Activated T-cell treated with anti-CD3 and anti-CD28 coated beads, Interleukin-2, amount 50 U/mL, for 4 hours (primary cell): ENCODE data around the gene PKP1. TPM values are rescaled to one million over a fixed set of nuclear protein-coding genes. Genes with fewer than 3 reads are reported as not detected.

Experiments used
- ATAC-seq, 2 donors: fragments of 200-7000 bp; cut with Tn5 transposase; one replicate each; pipeline ENCODE4 v1.10.0; 2021
- DNase-seq: peaks from one replicate; pipeline ENCODE4 v3.0.0-alpha.2; 2020
- H3K27me3 Mint-ChIP-seq: one replicate; pipeline ENCODE4 v1.8.0; 2021; ENCODE audit warnings: low read depth, mixed read lengths
- H3K36me3 Mint-ChIP-seq: one replicate; pipeline ENCODE4 v1.8.0; 2022; ENCODE audit warnings: mixed read lengths; ENCODE audit not compliant: insufficient read depth
- H3K4me1 Mint-ChIP-seq: one replicate; pipeline ENCODE4 v1.8.0; 2021; ENCODE audit warnings: low read depth, mixed read lengths
- H3K4me3 Mint-ChIP-seq: one replicate; pipeline ENCODE4 v1.8.0; 2021; ENCODE audit warnings: mild to moderate bottlenecking, moderate library complexity, mixed read lengths
- H3K9me3 Mint-ChIP-seq: one replicate; pipeline ENCODE4 v1.8.0; 2021; ENCODE audit warnings: mixed read lengths
- total RNA-seq, 3 donors: library from RNA; stranded (reverse); gene quantifications; one replicate each; pipeline ENCODE4 v1.2.1, GENCODE V29; 2021

Gene PKP1
- total RNA-seq, 3 donors from 2014 or later = not detected

- no peaks in the 10 kb centered on the region for H3K36me3 Mint-ChIP-seq
- H3K4me1 Mint-ChIP-seq = no peaks in the 10 kb centered on the region
- no peaks in the 10 kb centered on the region for H3K9me3 Mint-ChIP-seq
These were observed 47.2 kb downstream of the PKP1 start for GRCh38 chr1:201330541-201330940.

GRCh38 chr1:201331166-201331565 is 47.9 kb downstream of the PKP1 start:
- DNase-seq = no peak
- ATAC-seq = no peak
- H3K36me3 Mint-ChIP-seq = no peaks in the 10 kb centered on the region
- no peak overlapping the region for H3K4me3 Mint-ChIP-seq
- H3K4me1 Mint-ChIP-seq = no peaks in the 10 kb centered on the region
- H3K9me3 Mint-ChIP-seq = no peaks in the 10 kb centered on the region
- peaks cover 2% of the 10 kb centered on the region for H3K27me3 Mint-ChIP-seq

More at GRCh38 chr1:201330541-201330940, 47.2 kb downstream of the PKP1 start:
- peaks cover 2% of the 10 kb centered on the region for H3K27me3 Mint-ChIP-seq
- no peak overlapping the region for H3K4me3 Mint-ChIP-seq
- ATAC-seq (no peak), DNase-seq (no peak)

- ATAC-seq (no peak), DNase-seq (no peak)
- H3K4me3 Mint-ChIP-seq = no peak overlapping the region
- H3K4me1 Mint-ChIP-seq = no peaks in the 10 kb centered on the region
- H3K27me3 Mint-ChIP-seq = no peaks in the 10 kb centered on the region
- no peaks in the 10 kb centered on the region for H3K36me3 Mint-ChIP-seq
- H3K9me3 Mint-ChIP-seq = no peaks in the 10 kb centered on the region
These were observed 48.7 kb downstream of the PKP1 start for GRCh38 chr1:201332021-201332420.

- ATAC-seq (no peak), DNase-seq (no peak)
- Mint-ChIP-seq H3K4me3 (no peak overlapping the region), H3K9me3 (no peaks in the 10 kb centered on the region), H3K36me3 (no peaks in the 10 kb centered on the region), H3K4me1 (no peaks in the 10 kb centered on the region), H3K27me3 (no peaks in the 10 kb centered on the region)
These were observed 49.5 kb downstream of the PKP1 start for GRCh38 chr1:201332616-201333335.

- H3K36me3 Mint-ChIP-seq = no peaks in the 10 kb centered on the region
- H3K4me3 Mint-ChIP-seq = no peak overlapping the region
- H3K9me3 Mint-ChIP-seq = no peaks in the 10 kb centered on the region
- H3K4me1 Mint-ChIP-seq = no peaks in the 10 kb centered on the region
- DNase-seq = no peak
- no peak for ATAC-seq
- peaks cover under 1% of the 10 kb centered on the region for H3K27me3 Mint-ChIP-seq
These were observed 51.2 kb downstream of the PKP1 start for GRCh38 chr1:201334325-201335173.

GRCh38 chr1:201335174-201335870 is 52.0 kb downstream of the PKP1 start:
- DNase-seq (no peak), ATAC-seq (no peak)
- H3K27me3 Mint-ChIP-seq = peaks cover 2% of the 10 kb centered on the region
- H3K9me3 Mint-ChIP-seq = no peaks in the 10 kb centered on the region
- H3K4me3 Mint-ChIP-seq = no peak overlapping the region
- H3K4me1 Mint-ChIP-seq = no peaks in the 10 kb centered on the region
- H3K36me3 Mint-ChIP-seq = no peaks in the 10 kb centered on the region

- Mint-ChIP-seq H3K9me3 (no peaks in the 10 kb centered on the region), H3K36me3 (no peaks in the 10 kb centered on the region), H3K27me3 (peaks cover 2% of the 10 kb centered on the region), H3K4me1 (no peaks in the 10 kb centered on the region), H3K4me3 (no peak overlapping the region)
- DNase-seq (no peak), ATAC-seq (no peak)
These were observed 52.6 kb downstream of the PKP1 start for GRCh38 chr1:201335901-201336300.

GRCh38 chr1:201336711-201337450 is 53.6 kb downstream of the PKP1 start:
- ATAC-seq = no peak
- Mint-ChIP-seq H3K36me3 (no peaks in the 10 kb centered on the region), H3K4me3 (no peak overlapping the region), H3K4me1 (no peaks in the 10 kb centered on the region), H3K27me3 (peaks cover 2% of the 10 kb centered on the region), H3K9me3 (peaks cover 5% of the 10 kb centered on the region)
- no peak for DNase-seq

- DNase-seq (no peak), ATAC-seq (no peak)
- H3K36me3 Mint-ChIP-seq = no peaks in the 10 kb centered on the region
- no peaks in the 10 kb centered on the region for H3K4me1 Mint-ChIP-seq
- peaks cover 10% of the 10 kb centered on the region for H3K27me3 Mint-ChIP-seq
- peaks cover 5% of the 10 kb centered on the region for H3K9me3 Mint-ChIP-seq
- H3K4me3 Mint-ChIP-seq = no peak overlapping the region
These were observed 58.1 kb downstream of the PKP1 start for GRCh38 chr1:201341377-201341776.

- no peak for ATAC-seq
- Mint-ChIP-seq H3K4me3 (no peak overlapping the region), H3K36me3 (no peaks in the 10 kb centered on the region), H3K27me3 (peaks cover 18% of the 10 kb centered on the region), H3K4me1 (no peaks in the 10 kb centered on the region), H3K9me3 (peaks cover 5% of the 10 kb centered on the region)
- DNase-seq = no peak
These were observed 61.1 kb downstream of the PKP1 start for GRCh38 chr1:201344206-201345080.

- DNase-seq = no peak
- Mint-ChIP-seq H3K4me3 (no peak overlapping the region), H3K4me1 (no peaks in the 10 kb centered on the region), H3K9me3 (peaks cover 5% of the 10 kb centered on the region), H3K27me3 (peaks cover 17% of the 10 kb centered on the region), H3K36me3 (no peaks in the 10 kb centered on the region)
- no peak for ATAC-seq
These were observed 61.7 kb downstream of the PKP1 start for GRCh38 chr1:201345081-201345355.

- DNase-seq = no peak
- no peaks in the 10 kb centered on the region for H3K4me1 Mint-ChIP-seq
- no peak for ATAC-seq
- peaks cover 2% of the 10 kb centered on the region for H3K9me3 Mint-ChIP-seq
- H3K27me3 Mint-ChIP-seq = peaks cover 22% of the 10 kb centered on the region
- no peak overlapping the region for H3K4me3 Mint-ChIP-seq
- no peaks in the 10 kb centered on the region for H3K36me3 Mint-ChIP-seq
These were observed 63.1 kb downstream of the PKP1 start for GRCh38 chr1:201346337-201346939.

GRCh38 chr1:201346987-201347386 is 63.7 kb downstream of the PKP1 start:
- H3K36me3 Mint-ChIP-seq = no peaks in the 10 kb centered on the region
- no peaks in the 10 kb centered on the region for H3K4me1 Mint-ChIP-seq
- H3K4me3 Mint-ChIP-seq = no peak overlapping the region
- H3K27me3 Mint-ChIP-seq = peaks cover 24% of the 10 kb centered on the region
- no peak for ATAC-seq
- no peaks in the 10 kb centered on the region for H3K9me3 Mint-ChIP-seq
- no peak for DNase-seq
